ENCODE results near the gene CRACR2A.

DNA sequence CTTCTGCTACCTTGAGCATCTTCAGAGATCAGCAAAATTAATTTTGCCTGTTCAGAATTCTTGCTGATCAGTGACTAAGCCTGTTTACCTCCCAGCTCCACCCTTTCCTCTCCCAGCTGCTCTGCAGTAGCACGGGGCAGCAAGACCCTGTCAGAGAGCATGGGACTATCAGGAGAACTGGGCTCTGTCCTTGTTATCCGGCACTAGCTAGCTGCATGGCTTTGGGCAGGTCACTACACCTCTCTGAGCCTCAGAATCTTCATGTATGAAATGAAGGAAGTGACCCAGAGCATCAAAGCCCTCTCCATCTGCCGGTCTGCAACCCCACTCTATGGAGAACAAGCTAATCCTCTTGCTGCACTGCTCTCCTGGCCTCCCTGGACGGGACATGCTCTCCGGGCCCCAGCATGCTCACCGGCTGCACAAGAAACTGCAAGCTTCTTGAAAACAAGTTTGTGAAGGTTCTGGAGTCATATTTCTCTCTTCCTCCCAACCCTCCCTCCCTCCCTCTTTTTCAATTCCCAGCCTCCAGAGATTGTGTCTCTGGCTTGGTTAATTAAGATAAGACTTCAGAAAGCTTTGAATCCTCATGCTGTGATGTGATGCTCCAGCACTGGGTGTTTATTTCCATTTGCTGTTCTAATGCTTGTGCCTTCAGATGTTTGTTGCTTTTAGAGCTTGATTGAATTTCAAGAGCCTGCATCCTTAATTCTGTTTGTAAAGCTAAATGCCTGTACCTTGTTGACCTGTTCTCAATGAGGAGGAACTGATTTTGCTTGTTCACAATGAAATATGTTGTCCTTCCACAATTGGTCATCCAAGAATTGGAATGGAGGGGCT lies 101.1 kb downstream of the CRACR2A start:
- TF ChIP-seq POLR2A (IDR thresholded peaks at IDR 0.05; ENCODE audit: extremely low read depth, insufficient read length) (no peak), MYC (IDR thresholded peaks at IDR 0.05; ENCODE audit: low read depth, low read length) (no peak)
- TF ChIP-seq, protein P1, sequence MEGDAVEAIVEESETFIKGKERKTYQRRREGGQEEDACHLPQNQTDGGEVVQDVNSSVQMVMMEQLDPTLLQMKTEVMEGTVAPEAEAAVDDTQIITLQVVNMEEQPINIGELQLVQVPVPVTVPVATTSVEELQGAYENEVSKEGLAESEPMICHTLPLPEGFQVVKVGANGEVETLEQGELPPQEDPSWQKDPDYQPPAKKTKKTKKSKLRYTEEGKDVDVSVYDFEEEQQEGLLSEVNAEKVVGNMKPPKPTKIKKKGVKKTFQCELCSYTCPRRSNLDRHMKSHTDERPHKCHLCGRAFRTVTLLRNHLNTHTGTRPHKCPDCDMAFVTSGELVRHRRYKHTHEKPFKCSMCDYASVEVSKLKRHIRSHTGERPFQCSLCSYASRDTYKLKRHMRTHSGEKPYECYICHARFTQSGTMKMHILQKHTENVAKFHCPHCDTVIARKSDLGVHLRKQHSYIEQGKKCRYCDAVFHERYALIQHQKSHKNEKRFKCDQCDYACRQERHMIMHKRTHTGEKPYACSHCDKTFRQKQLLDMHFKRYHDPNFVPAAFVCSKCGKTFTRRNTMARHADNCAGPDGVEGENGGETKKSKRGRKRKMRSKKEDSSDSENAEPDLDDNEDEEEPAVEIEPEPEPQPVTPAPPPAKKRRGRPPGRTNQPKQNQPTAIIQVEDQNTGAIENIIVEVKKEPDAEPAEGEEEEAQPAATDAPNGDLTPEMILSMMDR (IDR thresholded peaks at IDR 0.05; ENCODE audit: low read depth, low read length): no peak

Data from NB4 (cell line).